Stimulated activated CD8-positive, alpha-beta memory T cell treated with anti-CD3 and anti-CD28 coated beads, Interleukin-15, amount 100 ng/mL, for 48 hours (primary cell): Measurements from ENCODE around the gene PTGDS.
"Not testable (repeated sequence)": the region's sequence is repeated elsewhere in the genome, so short reads cannot be mapped to it uniquely, and the experiment has no call there.

Source experiments
- DNase-seq, 2 donors: peaks; one replicate each; pipeline ENCODE4 v3.0.0-alpha.2; 2020; ENCODE audit warnings: low read depth in 2 of 2

PTGDS gene

GRCh38 chr9:136990242-136990911 lies 13.1 kb downstream of the PTGDS start:
- no peak for DNase-seq

DNA sequence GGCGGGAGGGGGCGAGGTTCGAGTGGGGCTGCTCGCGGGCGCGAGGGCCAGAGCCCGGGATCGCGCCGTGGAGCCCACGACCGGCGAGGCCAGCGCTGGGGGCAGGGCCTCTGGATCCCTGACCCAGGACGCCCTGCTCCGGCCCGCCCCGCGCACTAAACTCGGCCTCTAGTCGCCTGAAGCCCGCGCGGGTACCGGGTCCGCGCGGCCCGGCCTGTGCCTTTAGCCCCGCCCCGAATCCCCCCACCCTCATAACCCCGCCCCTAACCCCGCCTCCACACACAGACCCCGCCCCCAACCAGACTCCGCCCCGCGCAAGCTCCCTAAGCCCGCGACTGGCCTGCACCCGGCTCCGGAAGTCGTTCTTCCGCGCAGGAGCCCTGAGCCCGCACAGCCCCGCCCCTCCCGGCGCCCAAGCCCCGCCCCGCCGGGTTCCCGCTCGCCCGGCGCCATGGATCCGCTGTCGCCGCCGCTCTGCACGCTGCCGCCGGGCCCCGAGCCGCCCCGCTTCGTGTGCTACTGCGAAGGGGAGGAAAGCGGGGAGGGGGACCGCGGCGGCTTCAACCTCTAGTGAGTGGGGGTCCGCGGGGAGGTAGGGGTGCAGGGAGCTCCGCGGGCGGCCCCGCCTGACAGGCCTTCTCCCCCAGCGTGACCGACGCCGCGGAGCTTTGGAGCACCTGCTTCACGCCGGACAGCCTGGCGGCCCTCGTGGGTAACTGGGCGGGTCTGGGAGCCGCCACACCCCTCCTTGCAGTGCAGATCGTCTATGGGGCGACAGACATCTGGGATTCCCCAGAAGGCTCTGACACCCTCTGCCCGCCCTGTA lies 14.9 kb downstream of the PTGDS start, which contains the start of gene PAXX:
PAXX (plus strand) TSS at position 430 of the 826 bp plus-strand sequence; CDS start at position 452, 22 bp downstream.
- DNase-seq: peak; percentile 91

GRCh38 chr9:136992819-136993369 lies 15.6 kb downstream of the PTGDS start:
- DNase-seq: no peak

- no peak for DNase-seq
These were observed 17.0 kb downstream of the PTGDS start for GRCh38 chr9:136994180-136994887.

GRCh38 chr9:136994888-136995230 lies 17.6 kb downstream of the PTGDS start:
- no peak for DNase-seq

GRCh38 chr9:136995362-136995761 lies 18.1 kb downstream of the PTGDS start:
- DNase-seq: no peak

DNA sequence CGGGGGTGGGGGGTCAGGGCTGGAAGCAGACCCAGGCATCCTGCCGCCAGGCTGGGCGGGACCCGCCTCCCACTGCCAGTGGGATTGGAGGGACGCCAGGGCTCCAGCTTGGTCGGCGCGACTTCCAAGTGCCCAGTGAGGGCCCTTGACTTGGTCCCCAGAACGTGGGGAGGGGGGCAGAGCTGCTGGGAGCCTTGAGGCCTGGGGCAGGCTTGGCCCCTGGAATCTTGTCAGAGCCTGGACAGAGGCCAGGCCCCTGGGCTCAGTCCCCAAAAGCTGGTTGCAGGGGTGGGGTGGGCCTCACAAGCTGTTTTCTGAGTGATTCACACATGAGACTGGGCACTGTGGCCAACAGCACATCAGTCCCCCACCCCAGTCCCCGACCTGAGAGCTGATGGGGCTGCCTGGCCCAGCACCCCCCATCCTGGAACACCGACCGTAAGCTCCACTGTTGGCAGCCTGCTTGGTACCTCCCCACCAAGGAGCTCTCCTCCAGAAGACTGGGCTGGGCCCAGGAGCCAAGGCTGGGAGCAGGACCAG lies 18.5 kb downstream of the PTGDS start:
- DNase-seq: no peak

GRCh38 chr9:136996361-136997292 lies 19.3 kb downstream of the PTGDS start, which contains the start of gene CLIC3:
CLIC3 (minus strand) TSS chr9:136996568; CDS start chr9:136996543, 25 bp downstream.
- peak in 1 of 2 donors; percentile 24 for DNase-seq

DNA sequence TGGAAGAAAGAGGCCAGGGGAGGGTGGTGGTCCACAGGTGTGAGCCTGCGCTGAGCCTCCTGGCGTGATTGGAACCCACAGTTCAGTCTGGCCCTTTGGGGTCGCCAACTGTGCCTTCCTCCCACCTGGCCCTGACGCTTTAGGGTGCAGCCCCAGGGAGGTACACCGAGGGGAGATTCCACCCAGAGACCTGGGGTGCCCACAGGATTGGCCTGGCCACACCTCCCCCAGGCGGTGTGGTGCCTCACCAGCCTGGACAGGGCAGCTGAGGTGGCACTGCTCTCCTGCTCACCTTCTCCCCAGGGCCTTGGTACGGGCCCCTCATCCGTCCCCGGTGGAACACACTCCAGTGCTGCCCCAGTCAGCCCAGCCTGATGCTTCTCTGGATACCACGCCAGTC lies 20.1 kb downstream of the PTGDS start:
- DNase-seq: no peak

DNA sequence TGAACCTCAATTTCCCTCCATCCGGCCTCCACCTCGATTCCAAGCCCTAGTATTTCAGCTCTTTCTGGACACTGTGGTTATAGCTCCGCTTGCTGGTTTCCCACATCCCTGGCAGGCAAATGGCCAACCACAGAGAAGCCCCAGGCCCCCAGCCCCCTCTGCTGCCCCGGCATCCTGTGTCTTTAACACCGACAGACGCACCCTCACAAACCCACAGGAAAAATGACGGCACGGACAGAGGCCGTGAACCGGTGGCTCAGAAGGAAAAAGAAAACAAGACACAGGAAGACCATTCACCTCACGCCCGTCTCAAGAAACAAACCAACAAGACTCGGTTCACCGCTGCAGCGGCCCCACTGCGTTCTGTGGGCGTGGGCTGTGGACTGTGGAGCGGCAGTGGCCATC lies 20.5 kb downstream of the PTGDS start:
- no peak for DNase-seq

DNA sequence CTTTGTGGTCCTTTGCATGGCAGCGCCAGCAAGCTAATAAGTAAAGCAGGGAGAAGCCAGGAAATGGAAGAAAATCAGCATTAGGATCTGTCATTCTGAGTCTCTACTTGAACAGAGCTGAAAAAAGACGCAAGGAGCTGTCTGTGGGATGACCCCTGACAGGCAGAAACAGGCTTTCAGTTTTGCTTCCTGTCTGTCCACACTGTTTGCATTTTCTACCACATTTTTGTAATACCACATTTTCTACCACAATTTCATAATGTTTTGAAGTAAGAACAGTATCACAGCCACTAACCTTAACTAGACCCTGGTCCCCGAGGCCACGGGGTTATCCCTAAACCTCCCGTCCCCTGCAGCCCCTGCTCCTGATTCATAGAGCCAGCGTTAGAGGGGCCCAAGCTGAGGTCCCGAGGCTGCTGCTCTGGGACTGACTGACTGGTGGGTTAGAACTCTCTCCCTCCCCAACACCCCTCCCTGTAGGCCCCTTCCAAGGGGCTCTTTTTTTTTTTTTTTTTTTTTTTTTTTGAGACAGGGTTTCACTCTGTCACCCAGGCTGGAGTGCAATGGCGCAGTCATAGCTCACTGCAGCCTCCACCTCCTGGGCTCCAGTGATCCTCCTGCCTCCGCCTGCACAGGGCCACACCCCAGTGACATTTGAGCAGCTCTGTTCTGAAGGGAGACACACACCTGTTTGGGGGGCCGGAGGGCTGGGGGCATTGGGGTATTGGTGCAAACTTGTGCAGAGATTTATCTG lies 23.1 kb downstream of the PTGDS start:
- DNase-seq: peak in 1 of 2 donors; percentile 47

DNA sequence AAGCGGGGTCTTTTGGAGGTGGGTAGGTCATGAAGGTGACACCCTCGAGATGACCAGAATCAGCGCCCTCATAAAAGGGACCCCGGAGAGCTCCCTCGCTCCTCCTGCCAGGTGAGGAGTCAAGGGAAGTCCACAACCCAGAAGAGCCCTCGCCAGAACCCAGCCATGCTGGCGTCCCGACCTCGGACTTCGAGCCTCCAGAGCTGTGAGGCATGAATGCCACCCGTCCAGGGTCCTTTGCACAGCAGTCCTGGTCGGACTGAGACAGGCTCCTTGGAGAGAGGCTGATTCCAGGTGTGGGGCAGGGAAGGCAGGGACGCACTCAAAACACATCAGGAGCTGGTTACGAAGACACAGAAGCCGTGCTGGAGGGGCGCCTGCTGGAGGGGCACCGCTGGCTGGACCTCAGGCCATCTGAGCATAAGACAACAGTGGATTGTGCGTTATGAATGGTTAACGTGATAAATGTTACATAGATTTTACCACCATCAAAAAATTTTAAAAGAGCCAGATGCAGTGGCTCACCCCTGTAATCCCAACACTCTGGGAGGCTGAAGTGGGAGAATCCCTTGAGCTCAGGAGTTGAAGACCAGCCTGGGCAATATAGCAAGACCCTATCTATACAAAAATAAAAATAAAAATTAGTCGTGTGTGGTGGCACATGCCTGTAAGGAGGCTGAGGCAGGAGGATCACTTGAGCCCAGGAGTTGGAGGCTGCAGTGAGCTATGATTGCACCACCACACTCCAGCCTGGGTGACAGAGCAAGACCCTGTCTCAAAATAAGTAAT lies 24.7 kb downstream of the PTGDS start:
- DNase-seq: no peak

DNA sequence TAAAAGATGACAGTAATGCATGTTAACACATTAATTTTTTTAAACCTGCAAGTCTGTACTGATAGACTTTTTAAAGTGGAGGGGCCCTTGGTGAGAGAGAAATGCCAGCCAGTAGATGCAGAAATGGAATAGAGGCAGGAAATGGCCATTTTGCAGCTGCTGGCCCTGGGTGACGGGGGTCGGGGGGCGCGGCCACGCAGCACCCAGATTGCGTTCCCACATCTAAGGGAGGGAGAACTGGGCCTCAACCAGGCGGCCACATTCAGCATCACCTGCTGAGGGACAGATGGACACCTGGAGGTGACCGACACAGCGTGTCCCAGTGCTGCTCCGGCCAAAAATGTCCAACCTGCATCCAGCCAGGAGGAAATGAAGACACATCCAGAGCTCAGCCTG lies 25.3 kb downstream of the PTGDS start:
- no peak for DNase-seq

GRCh38 chr9:137004285-137004684 lies 27.0 kb downstream of the PTGDS start:
- DNase-seq: not testable (repeated sequence)

DNA sequence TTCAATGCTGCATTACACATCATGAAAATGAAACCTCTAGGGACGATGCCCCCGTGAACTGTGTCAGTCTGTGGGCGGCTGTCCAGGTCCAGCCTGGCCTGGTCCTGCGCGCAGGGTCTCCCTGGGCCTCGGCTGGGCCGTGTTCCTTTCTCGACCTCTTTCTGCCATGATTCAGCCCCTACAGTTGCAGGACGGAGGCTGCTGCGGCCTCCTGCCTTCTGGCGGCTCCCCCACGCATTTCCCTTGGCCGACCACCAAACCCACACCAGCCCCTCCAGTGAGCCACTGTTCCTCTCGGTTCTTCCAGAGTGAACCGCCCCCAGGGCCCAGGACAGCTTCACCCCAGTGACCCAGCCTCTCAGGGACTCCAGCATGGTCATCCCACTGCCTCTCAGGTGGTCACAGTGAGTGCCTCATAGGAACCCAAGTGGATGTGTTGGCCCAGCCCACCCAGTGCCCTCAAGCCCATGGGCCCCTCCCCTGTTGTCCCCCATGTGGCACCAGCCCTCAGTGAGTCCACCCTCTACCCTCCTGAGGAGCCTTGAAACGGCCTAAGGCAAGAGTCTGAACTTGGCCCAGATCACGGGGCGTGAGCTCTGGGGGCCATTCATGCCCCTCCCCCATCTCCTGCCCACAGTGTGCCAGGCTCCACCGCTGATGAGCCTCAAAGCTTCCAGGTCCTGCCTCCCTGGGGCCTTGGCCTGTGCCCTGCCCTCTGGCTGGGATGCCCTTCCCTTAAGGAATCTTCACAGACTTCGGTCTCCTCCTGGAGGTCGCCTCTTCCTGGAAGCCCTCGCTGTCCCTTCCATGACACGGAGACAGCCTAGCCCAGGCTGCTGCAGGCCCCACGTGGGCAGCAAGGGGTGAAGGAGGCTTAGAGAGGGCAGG lies 29.1 kb downstream of the PTGDS start:
- no peak for DNase-seq

DNA sequence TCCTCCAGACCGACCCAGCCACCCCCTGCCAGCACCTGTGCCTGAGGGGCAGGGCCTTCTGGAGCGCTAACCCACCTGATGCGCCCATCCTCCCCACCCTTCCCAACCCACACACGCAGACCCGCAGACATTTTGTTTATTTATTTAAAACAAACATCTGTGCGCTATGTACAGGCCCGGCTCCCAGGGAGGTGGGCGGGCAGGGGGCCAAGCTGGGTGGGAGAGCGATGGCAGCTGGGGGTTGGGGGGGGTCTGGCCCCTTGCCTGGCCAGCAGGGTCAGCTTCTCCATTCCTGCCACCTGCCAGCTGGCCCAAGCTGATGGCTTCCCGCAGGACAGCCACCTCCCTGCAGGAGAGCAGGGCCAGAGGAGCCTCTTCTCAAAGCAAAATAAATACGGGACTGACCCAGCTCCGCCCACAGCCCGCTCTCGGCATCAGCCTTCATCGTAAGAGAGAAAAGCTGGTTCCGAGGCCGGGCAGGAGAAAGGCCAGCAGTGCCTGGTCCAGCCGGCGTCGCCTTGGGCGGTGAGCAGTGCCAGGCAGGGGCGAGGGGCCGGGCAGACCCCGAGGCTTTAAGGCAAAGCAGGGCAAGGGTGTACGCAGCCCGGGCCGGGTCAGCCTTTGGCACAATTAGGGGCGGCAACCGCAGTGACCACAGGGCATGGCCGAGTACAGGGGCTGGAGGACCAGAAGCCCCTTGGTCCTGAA lies 30.0 kb downstream of the PTGDS start:
- DNase-seq: no peak

GRCh38 chr9:137007816-137008270 lies 30.5 kb downstream of the PTGDS start:
- no peak for DNase-seq
